MCF 10A (cell line): Measurements from ENCODE around the gene CCDC74A. TPM values are rescaled to one million over a fixed set of nuclear protein-coding genes. Genes with fewer than 3 reads are reported as not detected.
"Not testable (repeated sequence)": the region's sequence is repeated elsewhere in the genome, so short reads cannot be mapped to it uniquely, and the experiment has no call there.

Experiments
- BruUV-seq: library from RNA; stranded (reverse); fragments of 400-500 nt; replicated peaks from 2 replicates; lab custom pipeline; 2021; lab: Mats Ljungman, UMichigan
- CTCF ChIA-PET: fragments of 300-600 bp; sonication (Branson Sonifier 250); formaldehyde crosslinking; extraction: SDS; loops from one replicate; lab custom pipeline; 2021; ENCODE audit warnings: antibody characterized with exemption, inconsistent platforms; lab: Yijun Ruan, JAX
- POLR2A ChIA-PET: fragments of 300-600, 350-650 bp; sonication (Branson Sonifier 250); formaldehyde crosslinking; extraction: SDS; loops from one replicate; lab custom pipeline; 2020; ENCODE audit warnings: antibody characterized with exemption, inconsistent platforms; lab: Yijun Ruan, JAX
- DNase-seq: peaks from one replicate; pipeline ENCODE4 v3.0.0-alpha.2; 2018; ENCODE audit not compliant: unreplicated experiment
- H3K27ac Mint-ChIP-seq: one replicate; pipeline ENCODE4 v1.8.0; 2022; ENCODE audit warnings: mild to moderate bottlenecking, low read depth, mixed read lengths; ENCODE audit not compliant: unreplicated experiment
- H3K27me3 Mint-ChIP-seq: one replicate; pipeline ENCODE4 v1.8.0; 2022; ENCODE audit warnings: mixed read lengths; ENCODE audit not compliant: insufficient read depth, unreplicated experiment
- H3K36me3 Mint-ChIP-seq: one replicate; pipeline ENCODE4 v1.8.0; 2022; ENCODE audit warnings: mild to moderate bottlenecking, moderate library complexity, mixed read lengths; ENCODE audit not compliant: insufficient read depth, unreplicated experiment
- H3K4me1 Mint-ChIP-seq: one replicate; pipeline ENCODE4 v1.8.0; 2022; ENCODE audit warnings: mixed read lengths; ENCODE audit not compliant: insufficient read depth, unreplicated experiment
- H3K4me3 Mint-ChIP-seq: one replicate; pipeline ENCODE4 v1.8.0; 2022; ENCODE audit warnings: mild to moderate bottlenecking, moderate library complexity, mixed read lengths; ENCODE audit not compliant: unreplicated experiment
- H3K9me3 Mint-ChIP-seq: one replicate; pipeline ENCODE4 v1.8.0; 2022; ENCODE audit warnings: mixed read lengths; ENCODE audit not compliant: unreplicated experiment
- intact Hi-C: fragments of 100-400 bp; cut with micrococcal nuclease; formaldehyde crosslinking; loops from 2 replicates; pipeline ENCODE4 v1.14.1; 2022
- total RNA-seq: library from RNA; stranded (reverse); gene quantifications from 2 replicates; pipeline ENCODE4 v1.2.3, GENCODE V29; 2022
- TF ChIP-seq, protein P1 (sequence below): fragments of 200-600 bp; IDR thresholded peaks from one replicate; pipeline ENCODE4 v1.8.0; 2022; ENCODE audit warnings: antibody characterized with exemption, mild to moderate bottlenecking; ENCODE audit not compliant: unreplicated experiment

Gene CCDC74A
- total RNA-seq, 1 experiment from 2014 or later, result 1.1 TPM

DNA sequence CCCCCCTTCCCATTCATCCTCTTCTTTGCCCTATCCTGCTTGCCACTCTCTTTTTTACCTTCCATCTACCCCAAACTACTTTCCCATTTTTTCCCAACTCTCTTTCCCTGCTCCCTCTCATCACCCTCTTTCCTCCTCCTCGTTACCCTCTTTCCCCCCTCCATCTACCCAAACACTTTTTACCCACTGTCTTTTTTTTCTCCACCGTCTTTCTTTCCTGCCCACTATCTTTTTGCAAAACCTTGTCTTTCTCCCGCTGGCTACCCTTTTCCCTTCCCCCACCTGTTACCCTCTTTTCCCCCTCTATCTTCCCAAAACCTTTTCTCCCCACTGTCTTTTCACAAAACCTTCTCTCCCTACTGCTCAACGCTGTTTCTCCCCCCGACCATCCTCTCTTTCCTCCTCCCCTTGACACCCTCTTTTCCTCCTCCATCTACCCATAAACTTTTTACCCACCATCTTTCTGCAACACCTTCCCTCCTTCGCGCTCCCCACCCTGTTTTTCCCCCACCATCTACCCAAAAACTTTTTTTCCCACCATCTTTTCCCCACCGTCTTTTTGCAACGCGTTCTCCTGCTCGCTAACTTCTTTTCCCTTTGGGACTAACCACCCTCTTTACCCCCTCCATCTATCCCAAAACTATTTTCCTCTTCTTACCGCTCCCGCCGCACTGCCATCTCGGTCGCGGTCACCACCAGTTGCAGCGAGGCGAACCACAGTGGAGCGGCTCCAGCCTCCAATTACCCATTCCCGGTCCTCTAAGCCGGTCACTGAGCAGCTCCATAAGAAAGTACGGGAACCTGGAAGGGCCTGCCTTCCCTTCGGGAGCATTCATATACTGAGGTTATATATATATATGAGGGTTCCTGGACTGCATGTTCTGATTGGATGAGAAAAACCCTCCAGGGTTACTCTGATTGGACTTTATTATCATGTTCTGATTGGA is 15.0 kb downstream of the CCDC74A start:
- POLR2A ChIA-PET, result no interaction called here
- H3K36me3 Mint-ChIP-seq, result no peaks in the 10 kb centered on the region
- TF ChIP-seq, protein P1, sequence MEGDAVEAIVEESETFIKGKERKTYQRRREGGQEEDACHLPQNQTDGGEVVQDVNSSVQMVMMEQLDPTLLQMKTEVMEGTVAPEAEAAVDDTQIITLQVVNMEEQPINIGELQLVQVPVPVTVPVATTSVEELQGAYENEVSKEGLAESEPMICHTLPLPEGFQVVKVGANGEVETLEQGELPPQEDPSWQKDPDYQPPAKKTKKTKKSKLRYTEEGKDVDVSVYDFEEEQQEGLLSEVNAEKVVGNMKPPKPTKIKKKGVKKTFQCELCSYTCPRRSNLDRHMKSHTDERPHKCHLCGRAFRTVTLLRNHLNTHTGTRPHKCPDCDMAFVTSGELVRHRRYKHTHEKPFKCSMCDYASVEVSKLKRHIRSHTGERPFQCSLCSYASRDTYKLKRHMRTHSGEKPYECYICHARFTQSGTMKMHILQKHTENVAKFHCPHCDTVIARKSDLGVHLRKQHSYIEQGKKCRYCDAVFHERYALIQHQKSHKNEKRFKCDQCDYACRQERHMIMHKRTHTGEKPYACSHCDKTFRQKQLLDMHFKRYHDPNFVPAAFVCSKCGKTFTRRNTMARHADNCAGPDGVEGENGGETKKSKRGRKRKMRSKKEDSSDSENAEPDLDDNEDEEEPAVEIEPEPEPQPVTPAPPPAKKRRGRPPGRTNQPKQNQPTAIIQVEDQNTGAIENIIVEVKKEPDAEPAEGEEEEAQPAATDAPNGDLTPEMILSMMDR, result no peak
- DNase-seq, result no peak
- intact Hi-C loops, result no loop called here
- CTCF ChIA-PET, result no interaction called here
- no peaks in the 10 kb centered on the region for H3K9me3 Mint-ChIP-seq
- no peak overlapping the region for H3K4me3 Mint-ChIP-seq
- H3K27me3 Mint-ChIP-seq, result peaks cover 76% of the 10 kb centered on the region
- H3K4me1 Mint-ChIP-seq, result no peaks in the 10 kb centered on the region
- no TSS peak for BruUV-seq
- no peak overlapping the region for H3K27ac Mint-ChIP-seq

DNA sequence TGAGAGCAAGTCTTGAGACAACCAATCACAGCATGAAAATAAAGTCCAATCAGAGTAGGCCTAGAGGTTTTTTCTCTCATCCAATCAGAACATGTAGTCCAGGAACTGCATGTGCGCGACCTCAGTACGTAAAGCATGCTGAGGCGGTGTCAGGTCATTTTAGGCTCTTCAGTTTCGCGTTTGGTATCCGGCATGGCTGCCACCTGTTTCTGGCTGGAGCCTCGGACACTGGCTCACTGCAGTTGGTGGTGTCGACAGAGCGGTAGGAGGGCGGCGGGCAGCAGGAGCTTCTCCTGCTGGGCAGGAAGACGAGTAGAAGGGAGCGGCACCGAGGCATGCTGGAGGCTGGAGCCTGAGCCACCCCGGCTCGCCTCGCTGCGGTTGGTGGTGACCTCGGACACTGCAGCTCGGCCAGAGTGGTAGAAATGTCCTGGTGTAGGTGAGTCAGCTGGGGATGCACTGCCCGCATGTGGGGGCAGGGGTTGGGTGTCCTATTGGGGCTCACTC is 15.8 kb downstream of the CCDC74A start:
- H3K9me3 Mint-ChIP-seq, result no peaks in the 10 kb centered on the region
- no peaks in the 10 kb centered on the region for H3K36me3 Mint-ChIP-seq
- POLR2A ChIA-PET, result no interaction called here
- H3K4me1 Mint-ChIP-seq, result no peaks in the 10 kb centered on the region
- no peak overlapping the region for H3K4me3 Mint-ChIP-seq
- peaks cover 83% of the 10 kb centered on the region for H3K27me3 Mint-ChIP-seq
- BruUV-seq, result no TSS peak
- H3K27ac Mint-ChIP-seq, result no peak overlapping the region
- TF ChIP-seq, protein P1, result no peak
- CTCF ChIA-PET, result no interaction called here
- intact Hi-C loops, result no loop called here
- DNase-seq, result no peak

DNA sequence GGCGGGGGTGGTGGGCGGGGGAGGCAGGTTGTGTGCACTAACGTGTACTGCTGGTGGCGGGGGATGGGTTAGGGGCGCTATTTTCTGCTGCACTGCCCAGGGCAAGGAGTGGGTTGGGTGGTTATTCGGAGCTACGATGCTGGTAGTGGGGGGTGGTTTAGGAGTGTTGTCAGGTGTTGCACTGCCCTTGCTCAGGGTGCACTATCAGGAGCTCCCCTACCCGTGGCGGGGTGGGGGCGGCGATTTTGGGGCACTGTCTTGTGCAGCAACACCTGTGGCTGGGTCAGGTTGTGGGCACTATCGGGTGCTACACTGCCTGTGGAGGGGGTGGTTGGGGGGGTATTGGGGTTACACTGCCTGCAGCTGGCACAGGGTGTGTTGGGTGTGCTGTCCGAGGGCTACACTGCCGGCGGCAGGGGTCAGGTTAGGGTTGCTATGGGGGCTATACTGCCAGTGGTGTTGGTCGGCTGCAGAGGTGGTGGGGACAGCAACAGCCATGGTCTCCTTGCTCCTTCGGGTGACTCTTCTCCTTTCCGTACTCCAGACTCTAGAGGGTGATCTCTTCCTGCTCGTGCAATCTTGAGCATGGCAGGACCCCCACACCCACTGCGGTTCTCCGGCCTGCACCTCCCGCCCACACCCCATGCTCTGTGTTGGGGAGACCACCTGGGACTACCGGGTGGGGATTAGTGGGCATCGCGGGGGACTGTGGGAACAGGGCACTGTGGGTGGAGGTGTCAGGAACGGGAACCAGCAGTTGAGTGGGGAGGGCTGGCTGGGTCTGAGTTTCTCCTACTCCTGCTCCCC is 16.5 kb downstream of the CCDC74A start:
- peaks cover 87% of the 10 kb centered on the region for H3K27me3 Mint-ChIP-seq
- H3K27ac Mint-ChIP-seq, DNase-seq, intact Hi-C loops, H3K4me1 Mint-ChIP-seq, H3K36me3 Mint-ChIP-seq, H3K4me3 Mint-ChIP-seq, CTCF ChIA-PET, H3K9me3 Mint-ChIP-seq, POLR2A ChIA-PET, BruUV-seq: not testable (repeated sequence)

DNA sequence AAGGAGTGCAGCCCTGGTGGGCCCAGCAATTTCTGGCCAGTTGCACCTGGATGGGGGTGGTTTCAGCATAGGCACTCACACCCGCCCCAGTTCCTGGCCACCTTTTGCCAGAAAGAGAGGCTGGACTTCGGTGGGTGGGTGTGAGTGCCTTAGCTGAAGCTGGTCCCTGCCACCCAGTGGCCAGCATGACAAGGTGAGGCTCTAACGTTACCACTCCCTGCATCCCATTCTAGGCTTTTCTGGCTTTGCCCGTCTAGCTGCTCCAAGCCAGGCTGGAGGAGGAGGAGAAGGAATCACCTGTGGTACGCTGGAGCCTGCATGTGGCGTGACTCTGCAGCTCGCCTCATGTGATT is 17.1 kb downstream of the CCDC74A start:
- CTCF ChIA-PET, result interaction anchor here (0.8 kb wide), 1 partner anchor 31 kb away, joined by 6 read pairs; no protein-coding TSS in a partner anchor
- BruUV-seq, DNase-seq, intact Hi-C loops, H3K4me3 Mint-ChIP-seq, H3K36me3 Mint-ChIP-seq, POLR2A ChIA-PET, H3K27ac Mint-ChIP-seq, H3K9me3 Mint-ChIP-seq, H3K4me1 Mint-ChIP-seq: not testable (repeated sequence)
- peaks cover 87% of the 10 kb centered on the region for H3K27me3 Mint-ChIP-seq
